ENCODE measurements around the gene PCNX1.

DNA sequence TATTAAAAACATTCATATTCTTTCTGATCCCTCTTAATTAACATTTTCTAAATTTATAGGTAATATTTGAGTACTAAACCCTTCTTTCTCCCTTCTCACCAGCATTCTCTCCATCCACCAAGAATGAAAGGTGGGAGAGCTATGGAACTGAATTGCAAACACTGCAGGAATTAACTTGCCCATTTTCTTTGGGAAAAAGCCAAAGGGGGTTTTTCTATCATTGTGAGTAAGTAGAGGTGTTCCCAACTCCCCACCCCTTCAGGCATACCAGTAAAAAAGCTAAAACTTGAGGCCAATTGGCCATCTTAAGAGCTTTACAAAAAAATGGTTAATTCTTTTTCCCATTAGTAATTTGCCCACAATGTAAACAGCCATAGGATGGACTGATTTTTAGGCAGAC is 23.7 kb downstream of the PCNX1 start:
- TF ChIP-seq NFIC (IDR thresholded peaks at IDR 0.05) (no peak), RAD21 (IDR thresholded peaks at IDR 0.05; ENCODE audit: low read depth) (no peak), EGR1 (IDR thresholded peaks at IDR 0.05) (no peak)
- TF ChIP-seq, protein P1, sequence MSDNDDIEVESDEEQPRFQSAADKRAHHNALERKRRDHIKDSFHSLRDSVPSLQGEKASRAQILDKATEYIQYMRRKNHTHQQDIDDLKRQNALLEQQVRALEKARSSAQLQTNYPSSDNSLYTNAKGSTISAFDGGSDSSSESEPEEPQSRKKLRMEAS (IDR thresholded peaks at IDR 0.05): no peak

Measured in Ishikawa (cell line).